Measurements from ENCODE around the gene FSHB.

DNA sequence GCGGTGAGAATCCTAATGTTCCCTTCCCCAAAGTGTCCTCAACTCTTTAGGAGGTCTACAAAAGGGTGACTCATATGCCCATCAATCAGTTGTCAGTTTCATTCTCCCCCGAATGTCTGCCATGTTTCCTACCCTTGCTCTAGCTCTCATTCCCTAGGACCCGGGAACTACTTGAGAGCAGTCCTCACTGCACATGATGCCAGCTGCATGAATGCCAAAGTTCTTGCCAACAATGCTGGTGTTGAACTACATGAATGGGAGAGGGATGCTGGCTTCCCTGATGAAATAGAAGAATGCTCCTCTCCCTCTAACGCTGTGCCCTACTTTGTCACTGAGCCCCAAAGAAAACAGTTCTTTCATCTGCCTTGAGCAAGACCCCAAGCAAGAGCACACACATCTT, 12.5 kb upstream of the FSHB start:
- TF ChIP-seq, protein P1, sequence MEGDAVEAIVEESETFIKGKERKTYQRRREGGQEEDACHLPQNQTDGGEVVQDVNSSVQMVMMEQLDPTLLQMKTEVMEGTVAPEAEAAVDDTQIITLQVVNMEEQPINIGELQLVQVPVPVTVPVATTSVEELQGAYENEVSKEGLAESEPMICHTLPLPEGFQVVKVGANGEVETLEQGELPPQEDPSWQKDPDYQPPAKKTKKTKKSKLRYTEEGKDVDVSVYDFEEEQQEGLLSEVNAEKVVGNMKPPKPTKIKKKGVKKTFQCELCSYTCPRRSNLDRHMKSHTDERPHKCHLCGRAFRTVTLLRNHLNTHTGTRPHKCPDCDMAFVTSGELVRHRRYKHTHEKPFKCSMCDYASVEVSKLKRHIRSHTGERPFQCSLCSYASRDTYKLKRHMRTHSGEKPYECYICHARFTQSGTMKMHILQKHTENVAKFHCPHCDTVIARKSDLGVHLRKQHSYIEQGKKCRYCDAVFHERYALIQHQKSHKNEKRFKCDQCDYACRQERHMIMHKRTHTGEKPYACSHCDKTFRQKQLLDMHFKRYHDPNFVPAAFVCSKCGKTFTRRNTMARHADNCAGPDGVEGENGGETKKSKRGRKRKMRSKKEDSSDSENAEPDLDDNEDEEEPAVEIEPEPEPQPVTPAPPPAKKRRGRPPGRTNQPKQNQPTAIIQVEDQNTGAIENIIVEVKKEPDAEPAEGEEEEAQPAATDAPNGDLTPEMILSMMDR (IDR thresholded peaks at IDR 0.05; ENCODE audit: control extremely low read depth in 1 of 3, insufficient read depth in 1 of 3, low read depth in 1 of 3, low read length in 3 of 3), result no peak
- TF ChIP-seq SIN3A (conservative IDR thresholded peaks at IDR 0.05 in 1 of 2, IDR thresholded peaks at IDR 0.05 in 1 of 2; ENCODE audit: low read depth in 1 of 2, low read length in 2 of 2), result no peak
- TF ChIP-seq EP300 (IDR thresholded peaks at IDR 0.05; ENCODE audit: borderline replicate concordance in 1 of 2, low read depth in 2 of 2, low read length in 2 of 2), result no peak
- TF ChIP-seq BRCA1 (IDR thresholded peaks at IDR 0.05; ENCODE audit: low read depth, low read length), result no peak

Data from H1 (cell line).